Muscle layer of duodenum (tissue), 2 donors: ENCODE results near the gene INHBC.
"Not testable (repeated sequence)": the region's sequence is repeated elsewhere in the genome, so short reads cannot be mapped to it uniquely, and the experiment has no call there.

Experiments used
- H3K27ac ChIP-seq: one replicate; pipeline ENCODE4 v1.7.0; 2013; ENCODE audit warnings: mild to moderate bottlenecking, low read length
- H3K27me3 ChIP-seq: one replicate; pipeline ENCODE4 v1.7.0; 2013; ENCODE audit warnings: low read depth, mild to moderate bottlenecking, control low read depth, low read length
- H3K36me3 ChIP-seq, 2 donors: one replicate each; pipeline ENCODE4 v1.7.0; 2013; ENCODE audit warnings: low read length in 2 of 2, control low read depth in 1 of 2, mild to moderate bottlenecking in 1 of 2; ENCODE audit not compliant: insufficient read depth in 2 of 2, control insufficient read depth in 1 of 2
- H3K4me1 ChIP-seq, 2 donors: one replicate each; pipeline ENCODE4 v1.7.0; 2013; ENCODE audit warnings: low read length in 2 of 2, mild to moderate bottlenecking in 2 of 2, control low read depth in 1 of 2, moderate library complexity in 1 of 2; ENCODE audit not compliant: insufficient read depth in 2 of 2, control insufficient read depth in 1 of 2
- H3K4me3 ChIP-seq, 2 donors: one replicate each; pipeline ENCODE4 v1.7.0; 2013; ENCODE audit warnings: low read length in 2 of 2, low read depth in 1 of 2, mild to moderate bottlenecking in 1 of 2
- H3K9me3 ChIP-seq, 2 donors: one replicate each; pipeline ENCODE4 v1.7.0; 2013; ENCODE audit warnings: low read length in 2 of 2, control low read depth in 1 of 2, mild to moderate bottlenecking in 1 of 2; ENCODE audit not compliant: control insufficient read depth in 1 of 2
- donor health status: healthy.

Gene INHBC

GRCh38 chr12:57430112-57430930, 4.3 kb upstream of the INHBC start:
- H3K36me3 ChIP-seq, result no peaks in the 10 kb centered on the region
- peak overlapping the region; percentile 65 to 71 for H3K4me3 ChIP-seq
- H3K27ac ChIP-seq, result peak overlapping the region; percentile 93
- no peaks in the 10 kb centered on the region for H3K9me3 ChIP-seq
- no peaks in the 10 kb centered on the region for H3K27me3 ChIP-seq
- peaks cover 0 to 5% of the 10 kb centered on the region in 2 donors for H3K4me1 ChIP-seq

- Histone ChIP-seq H3K9me3 (no peaks in the 10 kb centered on the region), H3K36me3 (no peaks in the 10 kb centered on the region), H3K27me3 (no peaks in the 10 kb centered on the region), H3K4me3 (peak within 1 kb of the TSS; percentile 65 to 79), H3K27ac (peak within 1 kb of the TSS; percentile 99), H3K4me1 (peaks cover 0 to 5% of the 10 kb centered on the region in 2 donors)
These were observed 3.5 kb upstream of the INHBC start, which contains the start of gene R3HDM2 for GRCh38 chr12:57430931-57431566. TSS of gene R3HDM2 (minus strand) at chr12:57431043. CDS start at chr12:57310428, 120,615 bp downstream.

- H3K4me1 ChIP-seq, result peaks cover 0 to 5% of the 10 kb centered on the region in 2 donors
- peak overlapping the region; percentile 56 to 79 for H3K4me3 ChIP-seq
- no peaks in the 10 kb centered on the region for H3K9me3 ChIP-seq
- no peaks in the 10 kb centered on the region for H3K27me3 ChIP-seq
- peak overlapping the region; percentile 99 for H3K27ac ChIP-seq
- H3K36me3 ChIP-seq, result no peaks in the 10 kb centered on the region
These were observed 2.9 kb upstream of the INHBC start for GRCh38 chr12:57431654-57432188.

- Histone ChIP-seq H3K36me3 (no peaks in the 10 kb centered on the region), H3K27ac (no peak overlapping the region), H3K4me1 (peaks cover 0 to 5% of the 10 kb centered on the region in 2 donors), H3K27me3 (no peaks in the 10 kb centered on the region), H3K4me3 (no peak overlapping the region), H3K9me3 (no peaks in the 10 kb centered on the region)
These were observed 1.2 kb upstream of the INHBC start for GRCh38 chr12:57433370-57433769.

- Histone ChIP-seq H3K4me1 (no peaks in the 10 kb centered on the region), H3K27ac (no peak overlapping the region), H3K9me3 (no peaks in the 10 kb centered on the region), H3K4me3 (no peak overlapping the region), H3K27me3 (no peaks in the 10 kb centered on the region), H3K36me3 (no peaks in the 10 kb centered on the region)
These were observed 709 bp downstream of the INHBC start for GRCh38 chr12:57435293-57435692.

- no peak overlapping the region for H3K4me3 ChIP-seq
- H3K36me3 ChIP-seq, result no peaks in the 10 kb centered on the region
- no peak overlapping the region for H3K27ac ChIP-seq
- H3K4me1 ChIP-seq, result no peaks in the 10 kb centered on the region
- no peaks in the 10 kb centered on the region for H3K27me3 ChIP-seq
- no peaks in the 10 kb centered on the region for H3K9me3 ChIP-seq
These were observed 3.8 kb downstream of the INHBC start for GRCh38 chr12:57438400-57438799.

GRCh38 chr12:57439762-57440266, 5.2 kb downstream of the INHBC start:
- H3K27ac ChIP-seq, result no peak overlapping the region
- no peaks in the 10 kb centered on the region for H3K36me3 ChIP-seq
- H3K9me3 ChIP-seq, result no peaks in the 10 kb centered on the region
- H3K4me3 ChIP-seq, result no peak overlapping the region
- H3K27me3 ChIP-seq, result no peaks in the 10 kb centered on the region
- H3K4me1 ChIP-seq, result no peaks in the 10 kb centered on the region

- not testable (repeated sequence) for H3K4me3 ChIP-seq, H3K4me1 ChIP-seq, H3K27me3 ChIP-seq, H3K36me3 ChIP-seq, H3K27ac ChIP-seq, H3K9me3 ChIP-seq
These were observed 6.8 kb downstream of the INHBC start for GRCh38 chr12:57441393-57441792.

- H3K27me3 ChIP-seq, result no peaks in the 10 kb centered on the region
- no peak overlapping the region for H3K27ac ChIP-seq
- H3K36me3 ChIP-seq, result no peaks in the 10 kb centered on the region
- no peaks in the 10 kb centered on the region for H3K9me3 ChIP-seq
- no peak overlapping the region for H3K4me3 ChIP-seq
- no peaks in the 10 kb centered on the region for H3K4me1 ChIP-seq
These were observed 7.4 kb downstream of the INHBC start for GRCh38 chr12:57441846-57442427.

- not testable (repeated sequence) for H3K9me3 ChIP-seq, H3K36me3 ChIP-seq, H3K27me3 ChIP-seq, H3K4me3 ChIP-seq, H3K4me1 ChIP-seq, H3K27ac ChIP-seq
These were observed 9.8 kb downstream of the INHBC start for GRCh38 chr12:57444337-57444736.

- Histone ChIP-seq H3K27ac (no peak overlapping the region), H3K36me3 (no peaks in the 10 kb centered on the region), H3K27me3 (no peaks in the 10 kb centered on the region), H3K4me3 (no peak overlapping the region), H3K4me1 (no peaks in the 10 kb centered on the region), H3K9me3 (no peaks in the 10 kb centered on the region)
These were observed 10.2 kb downstream of the INHBC start for GRCh38 chr12:57444744-57445143.
